Activated naive CD4-positive, alpha-beta T cell treated with Interleukin-2 at 50 U/mL for 16 hours (primary cell): ENCODE data around the gene CCDC106.

Experiments
- DNase-seq: peaks from one replicate; pipeline ENCODE4 v3.0.0-alpha.2; 2020

The CCDC106 gene

GRCh38 chr19:55687281-55688201 is 39.5 kb downstream of the CCDC106 start:
- DNase-seq = no peak

- DNase-seq = no peak
Observed at GRCh38 chr19:55688422-55689218, 40.6 kb downstream of the CCDC106 start.

- DNase-seq = no peak
Observed at GRCh38 chr19:55689411-55690108, 41.5 kb downstream of the CCDC106 start.

- no peak for DNase-seq
Observed at GRCh38 chr19:55690109-55690768, 42.2 kb downstream of the CCDC106 start.

- DNase-seq = no peak
Observed at GRCh38 chr19:55690769-55691545, 42.9 kb downstream of the CCDC106 start.

GRCh38 chr19:55691561-55692481 is 43.8 kb downstream of the CCDC106 start:
- no peak for DNase-seq

GRCh38 chr19:55692681-55693081 is 44.7 kb downstream of the CCDC106 start:
- DNase-seq = no peak

- no peak for DNase-seq
Observed at GRCh38 chr19:55693336-55693974, 45.4 kb downstream of the CCDC106 start.

- DNase-seq = no peak
Observed at GRCh38 chr19:55694241-55694655, 46.2 kb downstream of the CCDC106 start.

GRCh38 chr19:55694656-55695491 is 46.9 kb downstream of the CCDC106 start:
- no peak for DNase-seq

GRCh38 chr19:55695511-55696290 is 47.7 kb downstream of the CCDC106 start:
- DNase-seq = no peak

GRCh38 chr19:55696301-55697068 is 48.5 kb downstream of the CCDC106 start:
- no peak for DNase-seq

- DNase-seq = no peak
Observed at GRCh38 chr19:55697069-55697440, 49.0 kb downstream of the CCDC106 start.

- DNase-seq = no peak
Observed at GRCh38 chr19:55697698-55698097, 49.7 kb downstream of the CCDC106 start.

- no peak for DNase-seq
Observed at GRCh38 chr19:55698256-55698655, 50.2 kb downstream of the CCDC106 start.

- no peak for DNase-seq
Observed at GRCh38 chr19:55699221-55699620, 51.2 kb downstream of the CCDC106 start.

GRCh38 chr19:55700813-55701212 is 52.8 kb downstream of the CCDC106 start:
- no peak for DNase-seq
